T-helper 1 cell treated with Interleukin-12 subunit alpha and Interleukin-12 subunit beta and Interleukin-4 antibody, amounts not matched to agents 30 μg/mL and 1 μg/mL, for 36 hours (primary cell): Measurements from ENCODE around the gene OSBPL7.
"Not testable (repeated sequence)": the region's sequence is repeated elsewhere in the genome, so short reads cannot be mapped to it uniquely, and the experiment has no call there.

Experiments
- H3K27ac Mint-ChIP-seq: one replicate; pipeline ENCODE4 v1.8.0; 2021; ENCODE audit warnings: mild to moderate bottlenecking, mixed read lengths
- H3K27me3 Mint-ChIP-seq: one replicate; pipeline ENCODE4 v1.8.0; 2021; ENCODE audit warnings: low read depth, mixed read lengths
- H3K36me3 Mint-ChIP-seq: one replicate; pipeline ENCODE4 v1.8.0; 2021; ENCODE audit warnings: low read depth, mixed read lengths
- H3K4me1 Mint-ChIP-seq: one replicate; pipeline ENCODE4 v1.8.0; 2021; ENCODE audit warnings: low read depth, mixed read lengths
- H3K4me3 Mint-ChIP-seq: one replicate; pipeline ENCODE4 v1.8.0; 2021; ENCODE audit warnings: mild to moderate bottlenecking, moderate library complexity, mixed read lengths
- H3K9me3 Mint-ChIP-seq: one replicate; pipeline ENCODE4 v1.8.0; 2021; ENCODE audit warnings: mixed read lengths

Gene OSBPL7

GRCh38 chr17:47792457-47792856, 29.1 kb downstream of the OSBPL7 start:
- Mint-ChIP-seq H3K36me3 (no peaks in the 10 kb centered on the region), H3K4me3 (no peak overlapping the region), H3K9me3 (no peaks in the 10 kb centered on the region), H3K4me1 (peaks cover 6% of the 10 kb centered on the region), H3K27ac (no peak overlapping the region), H3K27me3 (peaks cover 76% of the 10 kb centered on the region)

- Mint-ChIP-seq H3K36me3 (no peaks in the 10 kb centered on the region), H3K27me3 (peaks cover 87% of the 10 kb centered on the region), H3K9me3 (no peaks in the 10 kb centered on the region), H3K4me3 (peak overlapping the region; percentile 73), H3K27ac (no peak overlapping the region), H3K4me1 (peaks cover 6% of the 10 kb centered on the region)
Observed at GRCh38 chr17:47791025-47791424, 30.6 kb downstream of the OSBPL7 start.

GRCh38 chr17:47789611-47790561, 31.7 kb downstream of the OSBPL7 start:
- Mint-ChIP-seq H3K4me3 (peak overlapping the region; percentile 73), H3K36me3 (no peaks in the 10 kb centered on the region), H3K27ac (no peak overlapping the region), H3K9me3 (no peaks in the 10 kb centered on the region), H3K27me3 (peaks cover 89% of the 10 kb centered on the region), H3K4me1 (peaks cover 6% of the 10 kb centered on the region)

- Mint-ChIP-seq H3K9me3 (no peaks in the 10 kb centered on the region), H3K27me3 (peaks cover 82% of the 10 kb centered on the region)
Observed at GRCh38 chr17:47785538-47786123, 36.0 kb downstream of the OSBPL7 start.

GRCh38 chr17:47781397-47781796, 40.2 kb downstream of the OSBPL7 start:
- no peaks in the 10 kb centered on the region for H3K36me3 Mint-ChIP-seq
- H3K27ac Mint-ChIP-seq, result no peak overlapping the region
- no peaks in the 10 kb centered on the region for H3K9me3 Mint-ChIP-seq
- H3K27me3 Mint-ChIP-seq, result peaks cover 80% of the 10 kb centered on the region
- H3K4me3 Mint-ChIP-seq, result no peak overlapping the region
- H3K4me1 Mint-ChIP-seq, result peaks cover 3% of the 10 kb centered on the region

More at GRCh38 chr17:47785538-47786123, 36.0 kb downstream of the OSBPL7 start:
- Mint-ChIP-seq H3K27ac (no peak overlapping the region), H3K4me1 (peaks cover 4% of the 10 kb centered on the region), H3K4me3 (no peak overlapping the region), H3K36me3 (no peaks in the 10 kb centered on the region)

- H3K4me3 Mint-ChIP-seq, result no peak overlapping the region
- H3K36me3 Mint-ChIP-seq, result no peaks in the 10 kb centered on the region
- peaks cover 68% of the 10 kb centered on the region for H3K27me3 Mint-ChIP-seq
- H3K27ac Mint-ChIP-seq, result no peak overlapping the region
- peaks cover 3% of the 10 kb centered on the region for H3K4me1 Mint-ChIP-seq
- H3K9me3 Mint-ChIP-seq, result no peaks in the 10 kb centered on the region
Observed at GRCh38 chr17:47778184-47778635, 43.4 kb downstream of the OSBPL7 start.

- H3K36me3 Mint-ChIP-seq, result no peaks in the 10 kb centered on the region
- no peak overlapping the region for H3K27ac Mint-ChIP-seq
- peaks cover 3% of the 10 kb centered on the region for H3K4me1 Mint-ChIP-seq
- no peak overlapping the region for H3K4me3 Mint-ChIP-seq
- H3K9me3 Mint-ChIP-seq, result no peaks in the 10 kb centered on the region
- H3K27me3 Mint-ChIP-seq, result peaks cover 59% of the 10 kb centered on the region
Observed at GRCh38 chr17:47776330-47777197, 45.0 kb downstream of the OSBPL7 start.

GRCh38 chr17:47774987-47775580, 46.5 kb downstream of the OSBPL7 start:
- Mint-ChIP-seq H3K4me1 (peaks cover 3% of the 10 kb centered on the region), H3K4me3 (no peak overlapping the region), H3K36me3 (no peaks in the 10 kb centered on the region), H3K27me3 (peaks cover 47% of the 10 kb centered on the region), H3K27ac (no peak overlapping the region), H3K9me3 (peaks cover 7% of the 10 kb centered on the region)

GRCh38 chr17:47774331-47774730, 47.3 kb downstream of the OSBPL7 start:
- Mint-ChIP-seq H3K27ac (no peak overlapping the region), H3K36me3 (no peaks in the 10 kb centered on the region), H3K4me3 (no peak overlapping the region), H3K27me3 (peaks cover 39% of the 10 kb centered on the region), H3K4me1 (peaks cover 3% of the 10 kb centered on the region), H3K9me3 (peaks cover 7% of the 10 kb centered on the region)

GRCh38 chr17:47773649-47774048, 47.9 kb downstream of the OSBPL7 start:
- H3K4me1 Mint-ChIP-seq, H3K9me3 Mint-ChIP-seq, H3K4me3 Mint-ChIP-seq, H3K36me3 Mint-ChIP-seq, H3K27ac Mint-ChIP-seq: not testable (repeated sequence)
- peaks cover 34% of the 10 kb centered on the region for H3K27me3 Mint-ChIP-seq

GRCh38 chr17:47763913-47764582, 57.5 kb downstream of the OSBPL7 start:
- Mint-ChIP-seq H3K36me3 (no peaks in the 10 kb centered on the region), H3K9me3 (peaks cover 14% of the 10 kb centered on the region), H3K27ac (no peak overlapping the region), H3K27me3 (peaks cover 39% of the 10 kb centered on the region), H3K4me3 (no peak overlapping the region), H3K4me1 (no peaks in the 10 kb centered on the region)

GRCh38 chr17:47762728-47763127, 58.9 kb downstream of the OSBPL7 start:
- no peak overlapping the region for H3K27ac Mint-ChIP-seq
- H3K4me3 Mint-ChIP-seq, result no peak overlapping the region
- H3K36me3 Mint-ChIP-seq, result no peaks in the 10 kb centered on the region
- peaks cover 14% of the 10 kb centered on the region for H3K9me3 Mint-ChIP-seq
- H3K4me1 Mint-ChIP-seq, result no peaks in the 10 kb centered on the region
- peaks cover 49% of the 10 kb centered on the region for H3K27me3 Mint-ChIP-seq

GRCh38 chr17:47760409-47761140, 61.0 kb downstream of the OSBPL7 start:
- Mint-ChIP-seq H3K4me3 (no peak overlapping the region), H3K4me1 (no peaks in the 10 kb centered on the region), H3K9me3 (peaks cover 14% of the 10 kb centered on the region), H3K27me3 (peaks cover 48% of the 10 kb centered on the region), H3K27ac (no peak overlapping the region), H3K36me3 (peaks cover 2% of the 10 kb centered on the region)
